ENCODE measurements around the gene LRCH3. TPM values are rescaled to one million over a fixed set of nuclear protein-coding genes. Genes with fewer than 3 reads are reported as not detected.

The LRCH3 gene
- total and polyA plus RNA-seq, 9 of the 15 experiments (the other 6 are each of a cell fraction or from before 2014, with no cell fraction given): 4.6 to 75.3 (median 30.3) TPM

GRCh38 chr3:197830967-197831313 lies 39.9 kb downstream of the LRCH3 start:
- TF ChIP-seq LCOR (CRISPR knock-in tag; IDR thresholded peaks at IDR 0.05) (no peak), PML (IDR thresholded peaks at IDR 0.05; ENCODE audit: low read length) (no peak), ZFP36 (IDR thresholded peaks at IDR 0.05; ENCODE audit: low read depth, low read length, partially characterized antibody) (no peak), CBX3 (IDR thresholded peaks at IDR 0.05; ENCODE audit: borderline replicate concordance in 1 of 2, low read length in 2 of 2) (no peak), ZNF511 (CRISPR knock-in tag; IDR thresholded peaks at IDR 0.05) (no peak), ZBTB8A (IDR thresholded peaks at IDR 0.05; ENCODE audit: partially characterized antibody) (no peak), RUNX1 (IDR thresholded peaks at IDR 0.05; ENCODE audit: low read depth) (no peak), TAF15 (IDR thresholded peaks at IDR 0.05; ENCODE audit: low read depth, low read length) (no peak), KLF10 (CRISPR knock-in tag; IDR thresholded peaks at IDR 0.05) (no peak), ERF (CRISPR knock-in tag; IDR thresholded peaks at IDR 0.05) (no peak), SRSF1 (IDR thresholded peaks at IDR 0.05; ENCODE audit: low read depth, low read length) (no peak)
- no peak overlapping the region for H3K4me3 ChIP-seq
- ChIA-PET POLR2A (no interaction called here), CTCF (ENCODE audit: low intra/inter-chr PET ratio) (no interaction called here)
- no peaks in the 10 kb centered on the region for H3K4me1 ChIP-seq (replicated peaks in 1 of 2; ENCODE audit: control insufficient read depth in 2 of 2, insufficient read depth in 2 of 2, low read length in 2 of 2)
- no peaks in the 10 kb centered on the region for H4K20me1 ChIP-seq (replicated peaks; ENCODE audit: control insufficient read depth, insufficient read depth, low read length)
- no peaks in the 10 kb centered on the region for H3K27me3 ChIP-seq (ENCODE audit: control insufficient read depth in 2 of 2, insufficient read depth in 2 of 2, low read length in 2 of 2)
- no peak overlapping the region for H3K9ac ChIP-seq (ENCODE audit: insufficient read depth in 1 of 2, low read depth in 2 of 2, low read length in 2 of 2)
- DNase-seq (ENCODE audit: extremely low read depth in 1 of 4, low spot score in 3 of 4) (no peak), FAIRE-seq (no peak), ATAC-seq (no peak)
- 86% methylated on average over 8 of the region's 8 CpGs for WGBS (ENCODE audit: insufficient coverage, low coverage, missing lambda C conversion rate)
- intact Hi-C loops (cut with micrococcal nuclease) (no loop called here), in situ Hi-C loops (cut with MboI) (no loop called here)
- BruUV-seq (replicated peaks): no TSS peak
- H3K9me3 ChIP-seq (replicated peaks; ENCODE audit: control insufficient read depth, insufficient read depth, low read depth, low read length): no peaks in the 10 kb centered on the region
- peaks cover 59% of the 10 kb centered on the region; the same call in 2 of the 3 replicates for H3K36me3 ChIP-seq (ENCODE audit: control insufficient read depth, insufficient read depth, low read length)
- H3K27ac ChIP-seq (ENCODE audit: extremely low read depth, low read depth, low read length): no peak overlapping the region
- H3K79me2 ChIP-seq (ENCODE audit: control insufficient read depth, insufficient read depth, low read length): no peaks in the 10 kb centered on the region
- no peak overlapping the region for H2AFZ ChIP-seq (ENCODE audit: low read depth, low read length)
- H3K9me1 ChIP-seq (ENCODE audit: control insufficient read depth, insufficient read depth, low read length): no peaks in the 10 kb centered on the region
- H3K4me2 ChIP-seq (ENCODE audit: insufficient read depth, low read length): no peak overlapping the region
